IPS DF 6.9 (cell line): Measurements from ENCODE around the gene GSTA4.
A peak's percentile ranks its signal among the peaks of the same experiment; 100 is the strongest.
"Not testable (repeated sequence)": the region's sequence is repeated elsewhere in the genome, so short reads cannot be mapped to it uniquely, and the experiment has no call there.

Source experiments
- DNase-seq: peaks from one replicate; pipeline ENCODE4 v3.0.0-alpha.2; 2013; ENCODE audit warnings: low read depth, low spot score
- H3K27ac ChIP-seq: one replicate; pipeline ENCODE4 v1.5.1; 2013; ENCODE audit warnings: low read length, control low read depth
- H3K27me3 ChIP-seq: 2 replicates; pipeline ENCODE4 v1.6.1; 2013; ENCODE audit warnings: mild to moderate bottlenecking, low read length; ENCODE audit not compliant: control insufficient read depth, insufficient read depth
- H3K36me3 ChIP-seq: 2 replicates; pipeline ENCODE4 v1.6.1; 2013; ENCODE audit warnings: low read length; ENCODE audit not compliant: control insufficient read depth, insufficient read depth
- H3K4me1 ChIP-seq: 2 replicates; pipeline ENCODE4 v1.6.1; 2013; ENCODE audit warnings: low read length; ENCODE audit not compliant: control insufficient read depth, insufficient read depth
- H3K4me3 ChIP-seq: 2 replicates; pipeline ENCODE4 v1.5.1; 2013; ENCODE audit warnings: mild to moderate bottlenecking, low read length
- H3K9me3 ChIP-seq: 2 replicates; pipeline ENCODE4 v1.6.1; 2013; ENCODE audit warnings: low read length, inconsistent platforms; ENCODE audit not compliant: control insufficient read depth, insufficient read depth
- WGBS: extraction: QIAGEN DNeasy Blood & Tissue Kit; methylation state at CpG from one replicate; pipeline ENCODE4 v1.1.7; 2013; ENCODE audit warnings: mixed read lengths, missing lambda C conversion rate; ENCODE audit not compliant: insufficient read length, insufficient coverage; 5-methylcytosine and 5-hydroxymethylcytosine counted together

Gene GSTA4

GRCh38 chr6:52960211-52960610 lies 34.9 kb downstream of the GSTA4 start:
- not testable (repeated sequence) for H3K36me3 ChIP-seq, H3K27me3 ChIP-seq, H3K4me1 ChIP-seq, H3K4me3 ChIP-seq, H3K9me3 ChIP-seq, DNase-seq, H3K27ac ChIP-seq
- WGBS, result no CpG with 5 or more reads among the region's 8 CpGs

GRCh38 chr6:52958546-52959255 lies 36.4 kb downstream of the GSTA4 start:
- Histone ChIP-seq H3K4me1 (no peaks in the 10 kb centered on the region), H3K4me3 (no peak overlapping the region), H3K27me3 (no peaks in the 10 kb centered on the region), H3K27ac (no peak overlapping the region), H3K36me3 (no peaks in the 10 kb centered on the region), H3K9me3 (0 out of 2 replicates have a peak, but pooled peaks cover 1% of the 10 kb centered on the region)
- no CpG with 5 or more reads among the region's 8 CpGs for WGBS
- DNase-seq, result no peak

- Histone ChIP-seq H3K4me3 (no peak overlapping the region), H3K4me1 (no peaks in the 10 kb centered on the region), H3K27ac (no peak overlapping the region), H3K9me3 (no peaks in the 10 kb centered on the region), H3K27me3 (no peaks in the 10 kb centered on the region), H3K36me3 (no peaks in the 10 kb centered on the region)
- WGBS, result no CpG with 5 or more reads among the region's 7 CpGs
- DNase-seq, result no peak
Observed at GRCh38 chr6:52955871-52956270, 39.2 kb downstream of the GSTA4 start.

GRCh38 chr6:52953911-52954839 lies 40.9 kb downstream of the GSTA4 start:
- WGBS, result no CpG with 5 or more reads among the region's 6 CpGs
- Histone ChIP-seq H3K27ac (no peak overlapping the region), H3K36me3 (no peaks in the 10 kb centered on the region), H3K4me1 (no peaks in the 10 kb centered on the region), H3K4me3 (no peak overlapping the region), H3K9me3 (no peaks in the 10 kb centered on the region), H3K27me3 (no peaks in the 10 kb centered on the region)
- no peak for DNase-seq

- DNase-seq, result no peak
- Histone ChIP-seq H3K4me1 (no peaks in the 10 kb centered on the region), H3K36me3 (no peaks in the 10 kb centered on the region), H3K27ac (no peak overlapping the region), H3K9me3 (no peaks in the 10 kb centered on the region), H3K4me3 (no peak overlapping the region), H3K27me3 (no peaks in the 10 kb centered on the region)
- WGBS, result no CpG with 5 or more reads among the region's 5 CpGs
Observed at GRCh38 chr6:52946306-52946705, 48.8 kb downstream of the GSTA4 start.

- no CpG with 5 or more reads among the region's 10 CpGs for WGBS
- DNase-seq, result not testable (repeated sequence)
Observed at GRCh38 chr6:52942821-52943220, 52.3 kb downstream of the GSTA4 start.

GRCh38 chr6:52942221-52942620 lies 52.9 kb downstream of the GSTA4 start:
- WGBS, result no CpG with 5 or more reads among the region's 4 CpGs
- Histone ChIP-seq H3K36me3 (no peaks in the 10 kb centered on the region), H3K27ac (no peak overlapping the region), H3K4me3 (no peak overlapping the region), H3K4me1 (no peaks in the 10 kb centered on the region), H3K27me3 (no peaks in the 10 kb centered on the region), H3K9me3 (no peaks in the 10 kb centered on the region)
- DNase-seq, result no peak

More at GRCh38 chr6:52942821-52943220, 52.3 kb downstream of the GSTA4 start:
- H3K9me3 ChIP-seq, H3K27me3 ChIP-seq, H3K4me1 ChIP-seq, H3K36me3 ChIP-seq, H3K27ac ChIP-seq, H3K4me3 ChIP-seq: not testable (repeated sequence)

GRCh38 chr6:52937908-52938307 lies 57.2 kb downstream of the GSTA4 start:
- Histone ChIP-seq H3K27me3 (no peaks in the 10 kb centered on the region), H3K4me3 (no peak overlapping the region), H3K36me3 (no peaks in the 10 kb centered on the region), H3K4me1 (no peaks in the 10 kb centered on the region), H3K9me3 (no peaks in the 10 kb centered on the region), H3K27ac (no peak overlapping the region)
- DNase-seq, result no peak
- no CpG with 5 or more reads among the region's 2 CpGs for WGBS

- Histone ChIP-seq H3K27ac (no peak overlapping the region), H3K4me3 (no peak overlapping the region), H3K4me1 (no peaks in the 10 kb centered on the region), H3K36me3 (no peaks in the 10 kb centered on the region), H3K9me3 (no peaks in the 10 kb centered on the region), H3K27me3 (no peaks in the 10 kb centered on the region)
- DNase-seq, result no peak
- WGBS, result no CpG with 5 or more reads among the region's 2 CpGs
Observed at GRCh38 chr6:52933778-52934177, 61.3 kb downstream of the GSTA4 start.

GRCh38 chr6:52931351-52931750 lies 63.7 kb downstream of the GSTA4 start:
- DNase-seq, result peak; percentile 31
- Histone ChIP-seq H3K27ac (no peak overlapping the region), H3K4me3 (no peak overlapping the region), H3K4me1 (no peaks in the 10 kb centered on the region), H3K27me3 (no peaks in the 10 kb centered on the region), H3K9me3 (no peaks in the 10 kb centered on the region), H3K36me3 (no peaks in the 10 kb centered on the region)
- no CpG with 5 or more reads among the region's 2 CpGs for WGBS
